Nephron progenitor cell (in vitro differentiated cells): Measurements from ENCODE around the gene SBNO2.

Experiments
- DNase-seq: peaks from one replicate; pipeline ENCODE4 v3.0.0; 2021
- H3K27ac Mint-ChIP-seq: 2 replicates; pipeline ENCODE4 v1.8.0; 2021; ENCODE audit warnings: mild to moderate bottlenecking, moderate library complexity, mixed read lengths
- H3K27me3 Mint-ChIP-seq: 2 replicates; pipeline ENCODE4 v1.8.0; 2021; ENCODE audit warnings: mild to moderate bottlenecking, low read depth, mixed read lengths; ENCODE audit not compliant: poor library complexity
- H3K36me3 Mint-ChIP-seq: 2 replicates; pipeline ENCODE4 v1.8.0; 2021; ENCODE audit warnings: low read depth, mixed read lengths
- H3K4me1 Mint-ChIP-seq: 2 replicates; pipeline ENCODE4 v1.8.0; 2021; ENCODE audit warnings: mixed read lengths
- H3K4me3 Mint-ChIP-seq: 2 replicates; pipeline ENCODE4 v1.8.0; 2021; ENCODE audit warnings: mild to moderate bottlenecking, moderate library complexity, mixed read lengths
- H3K9me3 Mint-ChIP-seq: 2 replicates; pipeline ENCODE4 v1.8.0; 2021; ENCODE audit warnings: mild to moderate bottlenecking, moderate library complexity, mixed read lengths
- TF ChIP-seq, protein P1 (sequence below): fragments of 200-600 bp; sonication (generic); IDR thresholded peaks from 2 replicates; pipeline ENCODE4 v1.5.0; 2021; ENCODE audit warnings: antibody characterized with exemption

SBNO2 gene

DNA sequence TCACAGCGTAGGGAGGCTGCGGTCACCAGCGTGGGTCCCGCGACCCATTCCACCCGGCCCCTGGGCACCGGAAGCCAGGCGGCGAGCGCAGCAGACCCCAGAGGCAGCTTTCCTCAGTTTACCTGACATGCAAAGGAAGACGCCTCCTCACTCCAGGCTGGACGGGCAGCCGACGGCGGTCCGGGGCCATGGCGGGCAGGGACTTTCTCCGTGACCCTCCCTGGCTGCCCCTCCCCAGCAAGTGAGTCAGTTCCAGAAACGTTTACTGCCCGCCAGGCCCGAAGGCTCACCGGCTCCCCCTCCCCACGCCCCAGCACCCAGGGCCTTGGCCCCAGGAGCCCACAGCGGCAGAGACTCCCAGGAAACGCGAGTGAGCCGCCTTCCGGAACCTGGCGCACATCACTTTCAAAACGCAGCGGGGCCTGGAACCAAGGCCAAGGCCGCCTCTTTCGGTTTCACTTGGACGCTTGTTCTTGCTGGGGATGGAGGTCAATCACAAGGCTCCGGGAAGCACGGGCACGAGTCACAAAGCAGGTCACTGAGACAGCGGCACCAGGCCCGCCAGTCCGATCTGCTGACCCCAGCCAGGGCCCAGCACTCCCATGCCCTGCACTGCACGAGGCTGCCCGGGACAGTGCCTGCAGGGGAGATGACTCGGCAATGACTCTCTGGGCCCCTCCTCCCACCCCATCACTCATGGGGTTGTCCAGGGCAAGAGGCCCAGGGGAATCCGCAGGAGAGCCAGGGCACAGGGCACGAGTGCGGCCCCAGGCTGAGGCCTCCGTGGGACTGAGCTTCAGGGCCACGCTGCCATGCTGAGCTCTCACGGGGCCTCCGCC lies 5.3 kb downstream of the SBNO2 start:
- Mint-ChIP-seq H3K4me3 (peak overlapping the region; percentile 65), H3K36me3 (no peaks in the 10 kb centered on the region), H3K4me1 (peaks cover 61% of the 10 kb centered on the region), H3K27ac (peak overlapping the region; percentile 89), H3K27me3 (no peaks in the 10 kb centered on the region), H3K9me3 (no peaks in the 10 kb centered on the region)
- TF ChIP-seq, protein P1, sequence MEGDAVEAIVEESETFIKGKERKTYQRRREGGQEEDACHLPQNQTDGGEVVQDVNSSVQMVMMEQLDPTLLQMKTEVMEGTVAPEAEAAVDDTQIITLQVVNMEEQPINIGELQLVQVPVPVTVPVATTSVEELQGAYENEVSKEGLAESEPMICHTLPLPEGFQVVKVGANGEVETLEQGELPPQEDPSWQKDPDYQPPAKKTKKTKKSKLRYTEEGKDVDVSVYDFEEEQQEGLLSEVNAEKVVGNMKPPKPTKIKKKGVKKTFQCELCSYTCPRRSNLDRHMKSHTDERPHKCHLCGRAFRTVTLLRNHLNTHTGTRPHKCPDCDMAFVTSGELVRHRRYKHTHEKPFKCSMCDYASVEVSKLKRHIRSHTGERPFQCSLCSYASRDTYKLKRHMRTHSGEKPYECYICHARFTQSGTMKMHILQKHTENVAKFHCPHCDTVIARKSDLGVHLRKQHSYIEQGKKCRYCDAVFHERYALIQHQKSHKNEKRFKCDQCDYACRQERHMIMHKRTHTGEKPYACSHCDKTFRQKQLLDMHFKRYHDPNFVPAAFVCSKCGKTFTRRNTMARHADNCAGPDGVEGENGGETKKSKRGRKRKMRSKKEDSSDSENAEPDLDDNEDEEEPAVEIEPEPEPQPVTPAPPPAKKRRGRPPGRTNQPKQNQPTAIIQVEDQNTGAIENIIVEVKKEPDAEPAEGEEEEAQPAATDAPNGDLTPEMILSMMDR = no peak
- DNase-seq = peak; percentile 66

DNA sequence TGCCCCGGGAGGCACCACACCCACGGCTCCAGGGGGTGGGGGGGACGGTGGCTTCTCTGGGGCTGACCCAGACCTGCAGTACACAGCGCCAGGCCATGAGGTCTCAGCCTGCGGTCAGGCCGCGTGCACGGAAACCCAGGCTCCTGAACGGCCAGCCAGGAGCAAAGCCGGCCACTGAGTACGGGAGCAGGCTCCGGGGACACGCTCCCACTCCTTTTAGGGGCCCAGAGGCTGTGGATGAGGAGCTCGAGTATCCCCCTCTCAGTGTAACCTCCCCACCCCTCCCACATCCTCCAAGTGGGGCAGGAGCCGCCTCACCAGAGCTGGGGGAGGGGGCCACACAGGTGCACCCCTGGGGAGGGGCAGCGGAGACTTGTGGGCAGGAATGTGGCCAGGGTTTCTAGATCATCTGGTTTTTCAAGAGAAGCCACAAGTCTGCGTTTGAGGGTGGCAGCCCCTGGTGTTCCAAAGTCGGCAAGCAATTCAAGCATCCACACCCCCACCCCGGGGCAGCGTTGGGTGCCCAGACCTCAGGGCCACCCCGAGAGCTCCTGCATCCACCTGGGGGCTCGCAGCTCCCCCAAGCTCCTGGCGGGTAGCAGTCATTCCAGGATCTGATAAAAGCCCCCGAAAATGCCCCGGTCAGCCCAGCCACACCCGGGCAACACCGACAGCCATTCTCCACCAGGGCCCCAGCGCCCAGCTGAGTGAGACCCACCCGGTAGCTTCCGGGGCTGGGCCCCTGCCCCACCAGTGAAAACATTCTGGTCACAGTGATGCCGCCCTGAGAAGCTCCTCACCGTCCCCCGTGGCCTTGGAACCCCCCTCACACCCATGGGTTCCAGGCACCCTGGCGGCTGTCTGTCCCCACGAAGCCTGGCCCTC lies 6.1 kb downstream of the SBNO2 start:
- Mint-ChIP-seq H3K9me3 (no peaks in the 10 kb centered on the region), H3K27me3 (no peaks in the 10 kb centered on the region), H3K4me1 (peaks cover 65% of the 10 kb centered on the region), H3K4me3 (no peak overlapping the region), H3K36me3 (no peaks in the 10 kb centered on the region), H3K27ac (no peak overlapping the region)
- DNase-seq = no peak
- TF ChIP-seq, protein P1 = no peak

DNA sequence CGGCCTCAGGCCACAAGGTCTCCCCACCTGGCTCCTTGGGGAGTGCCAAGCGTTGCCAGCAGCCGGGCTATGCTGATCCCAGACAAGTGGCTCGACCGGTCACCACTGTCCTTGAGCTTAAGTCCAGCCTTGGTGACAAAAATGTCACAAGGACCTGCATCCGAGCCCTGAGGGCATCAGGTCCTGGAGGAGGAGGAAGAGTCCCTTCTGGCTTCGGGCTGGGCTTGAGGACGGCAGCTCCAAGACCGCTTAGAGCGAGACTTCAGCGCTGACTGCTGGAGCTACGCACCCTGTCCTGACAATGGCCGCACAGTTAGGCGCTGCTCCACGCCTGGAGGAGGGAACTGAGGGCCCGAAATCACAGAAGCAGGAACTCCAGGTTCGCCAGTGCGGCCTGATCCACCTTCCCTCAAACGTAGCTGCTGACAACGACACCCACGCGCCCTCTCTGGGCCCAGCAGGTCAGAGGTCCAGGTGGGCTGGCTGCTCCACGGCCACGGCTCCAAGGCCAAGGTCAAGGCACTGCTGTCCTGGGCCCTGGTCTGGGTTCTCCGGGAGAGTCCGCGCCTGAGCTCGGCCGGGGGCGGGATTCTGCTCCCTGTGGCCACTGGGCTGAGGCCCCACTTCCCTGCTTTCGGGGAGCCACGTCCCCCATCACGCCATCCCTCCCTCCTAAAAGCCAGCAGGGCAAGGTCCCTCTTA lies 7.0 kb downstream of the SBNO2 start:
- peak overlapping the region; percentile 87 for H3K27ac Mint-ChIP-seq
- no peaks in the 10 kb centered on the region for H3K36me3 Mint-ChIP-seq
- TF ChIP-seq, protein P1 = no peak
- H3K9me3 Mint-ChIP-seq = no peaks in the 10 kb centered on the region
- peaks cover 60% of the 10 kb centered on the region for H3K4me1 Mint-ChIP-seq
- no peaks in the 10 kb centered on the region for H3K27me3 Mint-ChIP-seq
- no peak for DNase-seq
- no peak overlapping the region for H3K4me3 Mint-ChIP-seq

DNA sequence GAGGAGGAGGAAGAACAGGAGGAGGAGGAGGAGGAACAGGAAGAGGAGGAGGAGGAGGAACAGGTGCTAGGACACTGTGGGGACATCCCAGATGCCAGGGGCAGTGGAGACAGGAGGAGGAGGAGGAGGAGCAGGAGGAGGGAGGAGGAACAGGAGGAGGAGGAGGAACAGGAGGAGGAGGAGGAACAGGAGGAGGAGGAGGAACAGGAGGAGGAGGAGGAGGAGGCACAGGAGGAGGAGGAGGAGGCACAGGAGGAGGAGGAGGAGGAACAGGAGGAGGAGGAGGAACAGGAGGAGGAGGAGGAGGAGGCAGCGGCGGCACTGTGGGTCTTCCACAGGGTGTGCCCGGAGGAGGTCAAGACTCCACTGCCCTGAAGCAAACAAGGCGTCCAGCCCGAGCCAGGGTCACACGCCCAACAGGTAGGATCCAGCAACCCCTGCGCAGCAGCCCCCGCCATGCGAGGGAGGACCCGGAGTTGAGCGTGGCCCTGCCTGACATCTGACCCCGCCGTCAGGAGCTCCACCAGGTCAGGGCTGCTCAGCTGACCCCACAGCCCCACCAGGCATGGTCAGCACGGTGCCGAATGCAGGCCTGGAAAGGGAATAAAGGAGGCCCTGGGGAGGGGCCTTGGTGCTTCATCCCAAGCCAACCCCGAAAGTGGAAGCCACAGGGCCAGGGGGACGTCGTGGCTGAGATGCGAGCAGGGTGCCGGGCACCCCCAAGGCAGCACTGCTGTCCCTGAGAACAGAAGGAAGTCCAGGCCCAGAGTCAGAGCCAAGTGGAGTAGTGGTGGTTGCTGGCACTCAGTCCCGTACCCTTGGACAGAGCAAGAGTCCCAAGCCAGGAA lies 9.2 kb downstream of the SBNO2 start:
- peak overlapping the region; percentile 28 for H3K4me3 Mint-ChIP-seq
- H3K36me3 Mint-ChIP-seq = no peaks in the 10 kb centered on the region
- peak overlapping the region; percentile 85 for H3K27ac Mint-ChIP-seq
- TF ChIP-seq, protein P1 = no peak
- no peaks in the 10 kb centered on the region for H3K9me3 Mint-ChIP-seq
- no peaks in the 10 kb centered on the region for H3K27me3 Mint-ChIP-seq
- DNase-seq = no peak
- H3K4me1 Mint-ChIP-seq = peaks cover 51% of the 10 kb centered on the region

DNA sequence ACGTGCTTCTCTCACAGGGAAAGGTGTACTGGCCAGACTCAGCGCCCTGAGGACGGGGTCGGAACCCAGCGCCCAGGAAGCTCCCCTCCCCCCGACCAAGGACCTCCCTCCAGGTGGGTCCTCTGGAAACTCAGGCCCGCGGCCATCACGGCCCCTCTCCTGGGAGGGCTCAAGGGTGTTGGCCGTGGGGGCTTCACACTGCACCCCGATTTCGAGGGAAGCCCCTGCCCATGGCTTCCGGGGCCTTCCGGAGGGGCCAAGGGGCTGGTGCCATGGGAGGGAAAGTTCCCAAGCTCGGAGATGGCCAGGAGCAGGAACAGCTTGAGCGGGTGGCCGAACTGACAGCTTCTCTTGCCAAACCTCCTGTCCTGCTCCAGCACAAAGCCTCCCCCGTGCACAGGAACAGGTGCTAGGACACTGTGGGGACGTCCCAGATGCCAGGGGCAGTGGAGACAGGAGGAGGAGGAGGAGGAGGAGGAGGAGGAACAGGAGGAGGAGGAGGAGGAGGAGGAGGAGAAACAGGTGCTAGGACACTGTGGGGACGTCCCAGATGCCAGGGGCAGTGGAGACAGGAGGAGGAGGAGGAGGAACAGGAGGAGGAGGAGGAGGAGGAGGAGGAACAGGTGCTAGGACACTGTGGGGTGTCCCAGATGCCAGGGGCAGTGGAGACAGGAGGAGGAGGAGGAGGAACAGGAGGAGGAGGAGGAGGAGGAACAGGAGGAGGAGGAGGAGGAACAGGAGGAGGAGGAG lies 10.0 kb downstream of the SBNO2 start:
- no peaks in the 10 kb centered on the region for H3K9me3 Mint-ChIP-seq
- H3K4me1 Mint-ChIP-seq = peaks cover 45% of the 10 kb centered on the region
- H3K4me3 Mint-ChIP-seq = no peak overlapping the region
- no peaks in the 10 kb centered on the region for H3K27me3 Mint-ChIP-seq
- DNase-seq = no peak
- no peaks in the 10 kb centered on the region for H3K36me3 Mint-ChIP-seq
- no peak overlapping the region for H3K27ac Mint-ChIP-seq
- TF ChIP-seq, protein P1 = no peak
